HepG2 (cell line): ENCODE results near the gene EMC9. TPM values are rescaled to one million over a fixed set of nuclear protein-coding genes. Genes with fewer than 3 reads are reported as not detected.
A peak's percentile ranks its signal among the peaks of the same experiment; 100 is the strongest.

Source experiments
- ATF4 ChIP-seq, 2 experiments: fragments of 450-650 bp in 1 of 2; sonication (generic) in 1 of 2; formaldehyde crosslinking; IDR thresholded peaks; 2 replicates each; pipeline versions ENCODE4 v1.5.0 to v1.8.0; 2020 to 2022; ENCODE audit warnings: mild to moderate bottlenecking in 1 of 2, missing genetic modification reagents in 1 of 2
- CREM ChIP-seq, 2 experiments: sonication (generic) in 1 of 2; formaldehyde crosslinking in 1 of 2; IDR thresholded peaks; 2 replicates each; pipeline versions ENCODE4 v1.4.0 to v1.6.1; 2016 to 2020; ENCODE audit warnings: antibody characterized with exemption in 1 of 2, mild to moderate bottlenecking in 1 of 2, missing genetic modification reagents in 1 of 2
- DNMT1 ChIP-seq: sonication (generic); formaldehyde crosslinking; IDR thresholded peaks from 2 replicates; pipeline ENCODE4 v1.5.1; 2020; ENCODE audit warnings: mild to moderate bottlenecking, missing genetic modification reagents
- DZIP1 ChIP-seq: sonication (generic); formaldehyde crosslinking; IDR thresholded peaks from 2 replicates; pipeline ENCODE4 v1.5.0; 2020; ENCODE audit warnings: mild to moderate bottlenecking, missing genetic modification reagents
- KLF9 ChIP-seq: IDR thresholded peaks from 2 replicates; pipeline ENCODE4 v1.6.1; 2016; ENCODE audit warnings: low read depth
- MED13 ChIP-seq: sonication (generic); formaldehyde crosslinking; IDR thresholded peaks from 2 replicates; pipeline ENCODE4 v1.5.0; 2020; ENCODE audit warnings: missing genetic modification reagents
- NR3C1 ChIP-seq: sonication (generic); formaldehyde crosslinking; IDR thresholded peaks from 2 replicates; pipeline ENCODE4 v1.4.0; 2020; ENCODE audit warnings: missing genetic modification reagents
- ZBTB39 ChIP-seq: sonication (generic); formaldehyde crosslinking; IDR thresholded peaks from 2 replicates; pipeline ENCODE4 v1.5.0; 2020; ENCODE audit warnings: missing genetic modification reagents
- ZIK1 ChIP-seq: sonication (generic); formaldehyde crosslinking; IDR thresholded peaks from 2 replicates; pipeline ENCODE4 v1.5.0; 2020; ENCODE audit warnings: mild to moderate bottlenecking, low read depth, missing genetic modification reagents, borderline replicate concordance
- ZNF10 ChIP-seq: sonication (generic); formaldehyde crosslinking; IDR thresholded peaks from 2 replicates; pipeline ENCODE4 v1.4.0; 2020; ENCODE audit warnings: mild to moderate bottlenecking, low read depth, missing genetic modification reagents, borderline replicate concordance
- ZNF318 ChIP-seq: sonication (generic); formaldehyde crosslinking; IDR thresholded peaks from 2 replicates; pipeline ENCODE4 v1.4.0; 2020; ENCODE audit warnings: mild to moderate bottlenecking, missing genetic modification reagents
- ZNF558 ChIP-seq: sonication (generic); formaldehyde crosslinking; IDR thresholded peaks from 2 replicates; pipeline ENCODE4 v1.9.0; 2022; ENCODE audit warnings: mild to moderate bottlenecking, missing genetic modification reagents, borderline replicate concordance
- ZNF724P ChIP-seq: sonication (generic); formaldehyde crosslinking; IDR thresholded peaks from 2 replicates; pipeline ENCODE4 v1.8.0; 2022; ENCODE audit warnings: missing genetic modification reagents, borderline replicate concordance
- ZNF777 ChIP-seq: sonication (generic); formaldehyde crosslinking; IDR thresholded peaks from 2 replicates; pipeline ENCODE4 v1.4.0; 2020; ENCODE audit warnings: missing genetic modification reagents
- polyA plus RNA-seq, 8 experiments: library from polyadenylated mRNA; depleted of rRNA in 3 of 8; stranded (reverse) in 7 of 8; unstranded in 1 of 8; fragments of >200 nt; fragmentation: Illumina TruSeq in 4 of 8; extraction: Trizol in 4 of 8; gene quantifications; 2 replicates each; pipeline versions ENCODE4 v1.2.1 to v1.2.3, GENCODE V29; 2011 to 2016; ENCODE audit warnings: low read depth in 4 of 8, missing spikeins in 1 of 8, mixed read lengths in 1 of 8; ENCODE audit not compliant: insufficient read depth in 1 of 8
- total RNA-seq, 5 experiments: library from RNA; depleted of rRNA; stranded (reverse); fragments of >200 nt; fragmentation: Illumina TruSeq; extraction: Trizol; gene quantifications; 2 replicates each; pipeline ENCODE4 v1.2.3, GENCODE V29; 2016; ENCODE audit warnings: low read depth in 1 of 5

EMC9 gene
- total and polyA plus RNA-seq, 2 of the 13 experiments (the other 11 are each of a cell fraction or from before 2014, with no cell fraction given), result 60.5 to 78.7 TPM

GRCh38 chr14:24189059-24189375 is 47.6 kb upstream of the EMC9 start (continued):
- TF ChIP-seq KLF9 (CRISPR knock-in tag) (no peak), ZIK1 (CRISPR knock-in tag) (no peak), DNMT1 (no peak), ZBTB39 (CRISPR knock-in tag) (no peak), ZNF558 (CRISPR knock-in tag) (no peak), MED13 (CRISPR knock-in tag) (no peak), ZNF10 (CRISPR knock-in tag) (no peak), ZNF777 (CRISPR knock-in tag) (no peak), CREM (IDR thresholded peaks at IDR 0.05) (no peak; the same call in 1 of the 2 replicates), CREM (CRISPR knock-in tag; IDR thresholded peaks at IDR 0.05) (no peak), ATF4 (CRISPR knock-in tag; IDR thresholded peaks at IDR 0.05) (0 out of 4 replicates have a peak, but pooled peaks of 1 of the 2 experiments have one; percentile 29), ZNF318 (no peak), NR3C1 (CRISPR knock-in tag) (no peak), DZIP1 (CRISPR knock-in tag) (no peak), ZNF724P (CRISPR knock-in tag) (no peak)
